Measurements from ENCODE around the gene GALNT14. TPM values are rescaled to one million over a fixed set of nuclear protein-coding genes. Genes with fewer than 3 reads are reported as not detected.

Gene GALNT14
- total and polyA plus RNA-seq, 9 of the 15 experiments (the other 6 are each of a cell fraction or from before 2014, with no cell fraction given) = 0.11 TPM; not detected in 8

GRCh38 chr2:31147645-31148044 is 9.4 kb upstream of the GALNT14 start (continued):
- TF ChIP-seq HIVEP1 (CRISPR knock-in tag; IDR thresholded peaks at IDR 0.05) (no peak), PHF8 (IDR thresholded peaks at IDR 0.05; ENCODE audit: borderline replicate concordance, low read length) (no peak)

GRCh38 chr2:31142110-31142509 is 3.9 kb upstream of the GALNT14 start:
- Histone ChIP-seq H4K20me1 (replicated peaks; ENCODE audit: control insufficient read depth, insufficient read depth, low read length) (no peaks in the 10 kb centered on the region), H3K36me3 (ENCODE audit: control insufficient read depth, insufficient read depth, low read length) (no peaks in the 10 kb centered on the region), H3K9ac (ENCODE audit: insufficient read depth in 1 of 2, low read depth in 2 of 2, low read length in 2 of 2) (no peak overlapping the region), H3K27me3 (ENCODE audit: control insufficient read depth in 2 of 2, insufficient read depth in 2 of 2, low read length in 2 of 2) (peaks cover 0 to 35% of the 10 kb centered on the region in 2 experiments; a peak in 4 of 5 replicates), H3K4me3 (no peak overlapping the region), H2AFZ (ENCODE audit: low read depth, low read length) (no peak overlapping the region), H3K27ac (ENCODE audit: extremely low read depth, low read depth, low read length) (no peak overlapping the region), H3K79me2 (ENCODE audit: control insufficient read depth, insufficient read depth, low read length) (no peaks in the 10 kb centered on the region), H3K4me1 (replicated peaks in 1 of 2; ENCODE audit: control insufficient read depth in 2 of 2, insufficient read depth in 2 of 2, low read length in 2 of 2) (no peaks in the 10 kb centered on the region; a peak in 1 of 5 replicates), H3K9me1 (ENCODE audit: control insufficient read depth, insufficient read depth, low read length) (no peaks in the 10 kb centered on the region), H3K4me2 (ENCODE audit: insufficient read depth, low read length) (no peak overlapping the region), H3K9me3 (replicated peaks; ENCODE audit: control insufficient read depth, insufficient read depth, low read depth, low read length) (no peaks in the 10 kb centered on the region)
- CTCF ChIA-PET (ENCODE audit: low intra/inter-chr PET ratio) = no interaction called here
- ATAC-seq (no peak), DNase-seq (ENCODE audit: extremely low read depth in 1 of 4, low spot score in 3 of 4) (no peak), FAIRE-seq (no peak)
- in situ Hi-C loops (cut with MboI) (no loop called here), intact Hi-C loops (cut with micrococcal nuclease) (no loop called here)
- POLR2A ChIA-PET = interaction anchor here (1.3 kb wide), 1 partner anchor 23 kb away, joined by 3 read pairs; no protein-coding TSS in a partner anchor
- no TSS peak for BruUV-seq (replicated peaks)
- 0% methylated on average over 3 of the region's 3 CpGs for WGBS (ENCODE audit: insufficient coverage, low coverage, missing lambda C conversion rate)
- TF ChIP-seq HOMEZ (CRISPR knock-in tag; IDR thresholded peaks at IDR 0.05) = no peak
- TF ChIP-seq FOXA1 (IDR thresholded peaks at IDR 0.05; ENCODE audit: borderline replicate concordance) = no peak
- no peak for TF ChIP-seq NKRF (IDR thresholded peaks at IDR 0.05; ENCODE audit: borderline replicate concordance)
- TF ChIP-seq L3MBTL2 (IDR thresholded peaks at IDR 0.05) = no peak
- no peak for TF ChIP-seq ZNF512 (tag; IDR thresholded peaks at IDR 0.05)
- TF ChIP-seq ZNF589 (CRISPR knock-in tag; IDR thresholded peaks at IDR 0.05; ENCODE audit: low read depth) = no peak
- TF ChIP-seq HNRNPK (IDR thresholded peaks at IDR 0.05; ENCODE audit: low read depth, low read length, poor library complexity, severe bottlenecking) = no peak
- no peak for TF ChIP-seq SMARCB1 (IDR thresholded peaks at IDR 0.05; ENCODE audit: insufficient read length, low read depth)
- TF ChIP-seq ZEB2 (IDR thresholded peaks at IDR 0.05) = no peak
- no peak for TF ChIP-seq ADNP (tag; IDR thresholded peaks at IDR 0.05)
- TF ChIP-seq ZNF280A (IDR thresholded peaks at IDR 0.05; ENCODE audit: low read depth, partially characterized antibody) = no peak
- TF ChIP-seq POLR2G (IDR thresholded peaks at IDR 0.05; ENCODE audit: low read depth, low read length) = no peak
- TF ChIP-seq ZNF12 (CRISPR knock-in tag; IDR thresholded peaks at IDR 0.05) = no peak
- TF ChIP-seq ZNF217 (CRISPR knock-in tag; IDR thresholded peaks at IDR 0.05) = no peak
